Liver (tissue), 9 donors: Measurements from ENCODE around the gene MOGAT2. TPM values are rescaled to one million over a fixed set of nuclear protein-coding genes. Genes with fewer than 3 reads are reported as not detected.
"Not testable (repeated sequence)": the region's sequence is repeated elsewhere in the genome, so short reads cannot be mapped to it uniquely, and the experiment has no call there.

Source experiments
- DNase-seq: peaks from one replicate; pipeline ENCODE4 v3.0.0-alpha.2; 2017; ENCODE audit warnings: low spot score
- H3K27ac ChIP-seq, 2 donors: one replicate each; pipeline ENCODE4 v1.7.0; 2013; ENCODE audit warnings: inconsistent platforms in 2 of 2, low read length in 2 of 2, control low read depth in 1 of 2, low read depth in 1 of 2, mild to moderate bottlenecking in 1 of 2
- H3K27me3 ChIP-seq, 4 donors: one replicate each; pipeline versions ENCODE4 v1.6.1 to v1.7.0; 2013; ENCODE audit warnings: low read length in 3 of 4, inconsistent platforms in 1 of 4, mild to moderate bottlenecking in 1 of 4, moderate library complexity in 1 of 4; ENCODE audit not compliant: control insufficient read depth in 4 of 4, insufficient read depth in 4 of 4
- H3K36me3 ChIP-seq, 4 donors: one replicate each; pipeline versions ENCODE4 v1.6.1 to v1.7.0; 2013; ENCODE audit warnings: low read length in 3 of 4, mild to moderate bottlenecking in 3 of 4, low read depth in 1 of 4, moderate library complexity in 1 of 4; ENCODE audit not compliant: control insufficient read depth in 4 of 4, insufficient read depth in 3 of 4
- H3K4me1 ChIP-seq, 4 donors: one replicate each; pipeline versions ENCODE4 v1.6.1 to v1.7.0; 2013; ENCODE audit warnings: low read length in 3 of 4, mild to moderate bottlenecking in 3 of 4, moderate library complexity in 1 of 4; ENCODE audit not compliant: control insufficient read depth in 4 of 4, insufficient read depth in 4 of 4
- H3K4me3 ChIP-seq, 3 donors: one replicate each; pipeline versions ENCODE4 v1.6.1 to v1.7.0; 2013; ENCODE audit warnings: low read length in 3 of 3, control low read depth in 1 of 3, low read depth in 1 of 3, mild to moderate bottlenecking in 1 of 3
- H3K9ac ChIP-seq, 2 donors: one replicate each; pipeline ENCODE4 v1.7.0; 2013; ENCODE audit warnings: low read length in 2 of 2, mild to moderate bottlenecking in 2 of 2, moderate library complexity in 2 of 2, control low read depth in 1 of 2, low read depth in 1 of 2
- H3K9me3 ChIP-seq, 4 donors: one replicate each; pipeline versions ENCODE4 v1.6.1 to v1.7.0; 2013; ENCODE audit warnings: low read length in 3 of 4; ENCODE audit not compliant: control insufficient read depth in 4 of 4
- EGR1 ChIP-seq, 2 donors: IDR thresholded peaks; 2 replicates each; pipeline ENCODE4 v1.6.1; 2016 to 2018; ENCODE audit warnings: antibody characterized with exemption in 2 of 2, low read depth in 2 of 2
- FOXA2 ChIP-seq: IDR thresholded peaks from 2 replicates; pipeline ENCODE4 v1.6.1; 2016; ENCODE audit warnings: antibody characterized with exemption
- HNF4A ChIP-seq, 2 donors: conservative IDR thresholded peaks; 2 replicates each; pipeline ENCODE4 v1.6.1; 2016; ENCODE audit warnings: antibody characterized with exemption in 2 of 2, mild to moderate bottlenecking in 2 of 2
- HNF4G ChIP-seq: IDR thresholded peaks from 2 replicates; pipeline ENCODE4 v1.6.1; 2016; ENCODE audit warnings: antibody characterized with exemption
- JUND ChIP-seq, 2 donors: IDR thresholded peaks; 2 replicates each; pipeline ENCODE4 v1.6.1; 2016; ENCODE audit warnings: antibody characterized with exemption in 2 of 2
- NR2F2 ChIP-seq: IDR thresholded peaks from 2 replicates; pipeline ENCODE4 v1.6.1; 2016; ENCODE audit warnings: antibody characterized with exemption
- RAD21 ChIP-seq, 2 donors: IDR thresholded peaks; 2 replicates each; pipeline ENCODE4 v1.6.1; 2016; ENCODE audit warnings: antibody characterized with exemption in 2 of 2, mild to moderate bottlenecking in 2 of 2
- RXRA ChIP-seq, 2 donors: IDR thresholded peaks; 2 replicates each; pipeline ENCODE4 v1.6.1; 2017 to 2018; ENCODE audit warnings: antibody characterized with exemption in 2 of 2, mild to moderate bottlenecking in 1 of 2
- SP1 ChIP-seq: IDR thresholded peaks from 2 replicates; pipeline ENCODE4 v1.6.1; 2018; ENCODE audit warnings: antibody characterized with exemption, mild to moderate bottlenecking
- YY1 ChIP-seq: IDR thresholded peaks from 2 replicates; pipeline ENCODE4 v1.6.1; 2016; ENCODE audit warnings: antibody characterized with exemption, mild to moderate bottlenecking
- WGBS: extraction: QIAGEN DNeasy Blood & Tissue Kit; methylation state at CpG from one replicate; pipeline ENCODE4 v1.1.7; 2013; 5-methylcytosine and 5-hydroxymethylcytosine counted together
- polyA plus RNA-seq, 2 donors: library from polyadenylated mRNA; stranded (reverse) in 1 of 2; unstranded in 1 of 2; fragments of 200-250 nt in 1 of 2; fragments of >200 nt in 1 of 2; fragmentation: Nextera tagmentation in 1 of 2; extraction: Ambion mirVana in 1 of 2; gene quantifications; one replicate each; pipeline versions ENCODE4 v1.2.1 to v1.2.3, GENCODE V29; 2013 to 2015
- total RNA-seq, 2 donors: library from RNA; depleted of rRNA; stranded (reverse); fragments of >200 nt; gene quantifications; one replicate each; pipeline ENCODE4 v1.2.3, GENCODE V29; 2014
- TF ChIP-seq, protein P1 (sequence below): IDR thresholded peaks from 2 replicates; pipeline ENCODE4 v1.6.1; 2016; ENCODE audit warnings: antibody characterized with exemption
- TF ChIP-seq, protein P2 (sequence below): IDR thresholded peaks from 2 replicates; pipeline ENCODE4 v1.6.1; 2016; ENCODE audit warnings: antibody characterized with exemption
- TF ChIP-seq, protein P3 (sequence below): fragments of 150-350 bp; IDR thresholded peaks from 2 replicates; pipeline ENCODE4 v1.5.1; 2017; ENCODE audit warnings: improper control_type of control experiment, low read depth, low read length; ENCODE audit not compliant: missing input control
- TF ChIP-seq, protein P4 (sequence below): IDR thresholded peaks from 2 replicates; pipeline ENCODE4 v1.6.1; 2016; ENCODE audit warnings: antibody characterized with exemption
- donor health status: healthy.
- donor health status: healthy.
- donor health status: healthy.
- donor health status: healthy.
- donor health status: healthy.

MOGAT2 gene
- total and polyA plus RNA-seq, 4 donors: 1.0 to 92.4 (median 37.6) TPM

DNA sequence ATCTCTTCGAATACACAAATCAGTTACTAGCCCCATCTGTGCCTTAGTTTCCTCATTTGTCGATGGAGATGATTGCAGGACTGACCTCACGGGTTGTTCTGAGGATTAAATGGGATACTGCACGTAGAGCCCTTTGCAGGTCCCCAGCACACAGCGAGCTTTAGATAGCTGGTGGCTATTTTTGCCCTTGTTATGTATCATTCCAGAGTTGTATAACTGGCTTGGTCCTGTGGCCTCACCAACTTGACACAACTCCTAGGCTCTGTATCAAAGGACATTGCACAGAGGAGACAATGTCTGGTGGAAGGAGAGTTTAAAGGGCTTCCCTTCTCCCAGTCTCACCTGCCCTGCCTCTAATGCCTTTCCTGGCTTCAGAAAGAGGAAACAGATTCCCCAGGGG, 28.2 kb downstream of the MOGAT2 start:
- no peak overlapping the region for H3K9ac ChIP-seq
- TF ChIP-seq, protein P1, sequence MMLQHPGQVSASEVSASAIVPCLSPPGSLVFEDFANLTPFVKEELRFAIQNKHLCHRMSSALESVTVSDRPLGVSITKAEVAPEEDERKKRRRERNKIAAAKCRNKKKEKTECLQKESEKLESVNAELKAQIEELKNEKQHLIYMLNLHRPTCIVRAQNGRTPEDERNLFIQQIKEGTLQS: no peak
- TF ChIP-seq NR2F2 (no peak), FOXA2 (no peak), YY1 (no peak), RXRA (IDR thresholded peaks at IDR 0.05) (no peak), EGR1 (IDR thresholded peaks at IDR 0.05; ENCODE audit: low read depth in 2 of 2) (no peak), JUND (IDR thresholded peaks at IDR 0.05) (no peak), HNF4A (conservative IDR thresholded peaks at IDR 0.05) (no peak), HNF4G (no peak), RAD21 (IDR thresholded peaks at IDR 0.05) (no peak), SP1 (no peak)
- TF ChIP-seq, protein P2, sequence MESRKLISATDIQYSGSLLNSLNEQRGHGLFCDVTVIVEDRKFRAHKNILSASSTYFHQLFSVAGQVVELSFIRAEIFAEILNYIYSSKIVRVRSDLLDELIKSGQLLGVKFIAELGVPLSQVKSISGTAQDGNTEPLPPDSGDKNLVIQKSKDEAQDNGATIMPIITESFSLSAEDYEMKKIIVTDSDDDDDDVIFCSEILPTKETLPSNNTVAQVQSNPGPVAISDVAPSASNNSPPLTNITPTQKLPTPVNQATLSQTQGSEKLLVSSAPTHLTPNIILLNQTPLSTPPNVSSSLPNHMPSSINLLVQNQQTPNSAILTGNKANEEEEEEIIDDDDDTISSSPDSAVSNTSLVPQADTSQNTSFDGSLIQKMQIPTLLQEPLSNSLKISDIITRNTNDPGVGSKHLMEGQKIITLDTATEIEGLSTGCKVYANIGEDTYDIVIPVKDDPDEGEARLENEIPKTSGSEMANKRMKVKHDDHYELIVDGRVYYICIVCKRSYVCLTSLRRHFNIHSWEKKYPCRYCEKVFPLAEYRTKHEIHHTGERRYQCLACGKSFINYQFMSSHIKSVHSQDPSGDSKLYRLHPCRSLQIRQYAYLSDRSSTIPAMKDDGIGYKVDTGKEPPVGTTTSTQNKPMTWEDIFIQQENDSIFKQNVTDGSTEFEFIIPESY: no peak
- TF ChIP-seq, protein P3, sequence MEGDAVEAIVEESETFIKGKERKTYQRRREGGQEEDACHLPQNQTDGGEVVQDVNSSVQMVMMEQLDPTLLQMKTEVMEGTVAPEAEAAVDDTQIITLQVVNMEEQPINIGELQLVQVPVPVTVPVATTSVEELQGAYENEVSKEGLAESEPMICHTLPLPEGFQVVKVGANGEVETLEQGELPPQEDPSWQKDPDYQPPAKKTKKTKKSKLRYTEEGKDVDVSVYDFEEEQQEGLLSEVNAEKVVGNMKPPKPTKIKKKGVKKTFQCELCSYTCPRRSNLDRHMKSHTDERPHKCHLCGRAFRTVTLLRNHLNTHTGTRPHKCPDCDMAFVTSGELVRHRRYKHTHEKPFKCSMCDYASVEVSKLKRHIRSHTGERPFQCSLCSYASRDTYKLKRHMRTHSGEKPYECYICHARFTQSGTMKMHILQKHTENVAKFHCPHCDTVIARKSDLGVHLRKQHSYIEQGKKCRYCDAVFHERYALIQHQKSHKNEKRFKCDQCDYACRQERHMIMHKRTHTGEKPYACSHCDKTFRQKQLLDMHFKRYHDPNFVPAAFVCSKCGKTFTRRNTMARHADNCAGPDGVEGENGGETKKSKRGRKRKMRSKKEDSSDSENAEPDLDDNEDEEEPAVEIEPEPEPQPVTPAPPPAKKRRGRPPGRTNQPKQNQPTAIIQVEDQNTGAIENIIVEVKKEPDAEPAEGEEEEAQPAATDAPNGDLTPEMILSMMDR: no peak
- TF ChIP-seq, protein P4, sequence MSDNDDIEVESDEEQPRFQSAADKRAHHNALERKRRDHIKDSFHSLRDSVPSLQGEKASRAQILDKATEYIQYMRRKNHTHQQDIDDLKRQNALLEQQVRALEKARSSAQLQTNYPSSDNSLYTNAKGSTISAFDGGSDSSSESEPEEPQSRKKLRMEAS: no peak
- no peaks in the 10 kb centered on the region for H3K27me3 ChIP-seq
- DNase-seq: no peak
- peaks cover 3 to 26% (median 16%) of the 10 kb centered on the region in 4 donors for H3K4me1 ChIP-seq
- H3K36me3 ChIP-seq: no peaks in the 10 kb centered on the region
- H3K27ac ChIP-seq: no peak overlapping the region
- no peak overlapping the region for H3K4me3 ChIP-seq
- whole genome bisulfite sequencing: 92% methylated on average over 5 of the region's 5 CpGs
- no peaks in the 10 kb centered on the region for H3K9me3 ChIP-seq

DNA sequence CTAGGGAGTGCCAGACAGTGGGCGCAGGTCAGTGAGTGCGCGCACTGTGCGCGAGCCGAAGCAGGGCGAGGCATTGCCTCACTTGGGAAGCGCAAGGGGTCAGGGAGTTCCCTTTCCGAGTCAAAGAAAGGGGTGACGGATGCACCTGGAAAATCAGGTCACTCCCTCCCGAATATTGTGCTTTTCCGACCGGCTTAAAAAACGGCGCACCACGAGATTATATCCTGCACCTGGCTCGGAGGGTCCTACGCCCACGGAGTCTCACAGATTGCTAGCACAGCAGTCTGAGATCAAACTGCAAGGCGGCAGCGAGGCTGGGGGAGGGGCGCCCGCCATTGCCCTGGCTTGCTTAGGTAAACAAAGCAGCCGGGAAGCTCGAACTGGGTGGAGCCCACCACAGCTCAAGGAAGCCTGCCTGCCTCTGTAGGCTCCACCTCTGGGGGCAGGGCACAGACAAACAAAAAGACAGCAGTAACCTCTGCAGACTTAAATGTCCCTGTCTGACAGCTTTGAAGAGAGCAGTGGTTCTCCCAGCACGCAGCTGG, 31.2 kb downstream of the MOGAT2 start:
- WGBS: 44% methylated on average over 17 of the region's 26 CpGs

DNA sequence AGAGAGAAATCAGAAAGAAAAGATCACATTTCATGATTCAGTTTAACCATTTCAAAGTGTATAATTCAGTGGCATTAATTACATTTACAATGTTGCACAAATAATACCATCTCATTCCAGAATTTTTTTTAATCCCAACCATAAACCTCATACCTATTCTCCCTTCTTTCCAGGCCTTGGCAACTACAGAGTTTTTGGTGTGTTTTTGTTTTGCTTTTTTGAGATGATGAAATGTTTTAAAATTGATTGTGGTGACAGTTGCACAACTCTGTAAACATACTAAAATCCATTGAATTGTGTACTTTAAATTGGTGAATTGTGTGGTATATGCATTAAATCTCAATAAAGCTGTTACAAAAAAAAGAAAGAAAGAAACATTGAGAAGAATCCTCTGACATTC, 37.3 kb downstream of the MOGAT2 start:
- H3K27me3 ChIP-seq, H3K9me3 ChIP-seq, H3K4me3 ChIP-seq, DNase-seq, H3K9ac ChIP-seq, H3K36me3 ChIP-seq: not testable (repeated sequence)
- Histone ChIP-seq H3K27ac (peak overlapping the region; percentile 59 to 66), H3K4me1 (peaks cover 0 to 24% (median 20%) of the 10 kb centered on the region in 4 donors)
- peak in 1 of 2 donors; percentile 18 for TF ChIP-seq RXRA (IDR thresholded peaks at IDR 0.05)
- peak in 1 of 2 donors; percentile 34 for TF ChIP-seq HNF4A (conservative IDR thresholded peaks at IDR 0.05)

More for the DNA sequence above, 31.2 kb downstream of the MOGAT2 start:
- not testable (repeated sequence) for H3K9me3 ChIP-seq, DNase-seq, H3K9ac ChIP-seq, H3K27ac ChIP-seq, H3K27me3 ChIP-seq, H3K36me3 ChIP-seq, H3K4me3 ChIP-seq
- peaks cover 0 to 13% (median 6%) of the 10 kb centered on the region in 4 donors for H3K4me1 ChIP-seq
